CD4-positive, alpha-beta T cell treated with Interleukin-6 at 100 ng/mL for 8 hours (primary cell): ENCODE results near the gene SH3TC1.

Experiments
- DNase-seq: peaks from one replicate; pipeline ENCODE4 v3.0.0-alpha.2; 2020; ENCODE audit warnings: mixed read lengths, low spot score

Gene SH3TC1

GRCh38 chr4:8181844-8182243, 17.2 kb upstream of the SH3TC1 start:
- DNase-seq = no peak

- DNase-seq = no peak
Observed at GRCh38 chr4:8182294-8182693, 16.8 kb upstream of the SH3TC1 start.

- no peak for DNase-seq
Observed at GRCh38 chr4:8182858-8183725, 16.0 kb upstream of the SH3TC1 start.

- DNase-seq = no peak
Observed at GRCh38 chr4:8184061-8184460, 15.0 kb upstream of the SH3TC1 start.

GRCh38 chr4:8185295-8185694, 13.8 kb upstream of the SH3TC1 start:
- DNase-seq = no peak

- DNase-seq = no peak
Observed at GRCh38 chr4:8185930-8186329, 13.2 kb upstream of the SH3TC1 start.

GRCh38 chr4:8188085-8188484, 11.0 kb upstream of the SH3TC1 start:
- DNase-seq = no peak

- DNase-seq = no peak
Observed at GRCh38 chr4:8188743-8189550, 10.1 kb upstream of the SH3TC1 start.

- DNase-seq = no peak
Observed at GRCh38 chr4:8189551-8190466, 9.3 kb upstream of the SH3TC1 start.

GRCh38 chr4:8191136-8191747, 7.8 kb upstream of the SH3TC1 start:
- DNase-seq = no peak

- no peak for DNase-seq
Observed at GRCh38 chr4:8192748-8193738, 6.0 kb upstream of the SH3TC1 start.

GRCh38 chr4:8194306-8195242, 4.5 kb upstream of the SH3TC1 start:
- DNase-seq = no peak

- DNase-seq = no peak
Observed at GRCh38 chr4:8195431-8195830, 3.7 kb upstream of the SH3TC1 start.

GRCh38 chr4:8195841-8196458, 3.1 kb upstream of the SH3TC1 start:
- DNase-seq = no peak

- DNase-seq = no peak
Observed at GRCh38 chr4:8197521-8197920, 1.6 kb upstream of the SH3TC1 start.

GRCh38 chr4:8198206-8198905, 734 bp upstream of the SH3TC1 start:
- DNase-seq = no peak

- DNase-seq = no peak
Observed at GRCh38 chr4:8199594-8200301, 658 bp downstream of the SH3TC1 start.
